Hepatocyte (in vitro differentiated cells): ENCODE results near the gene MORN5.

Experiments used
- CTCF ChIP-seq: fragments of 200-600 bp; sonication (generic); IDR thresholded peaks from 2 replicates; pipeline ENCODE4 v1.5.1; 2016; ENCODE audit warnings: antibody characterized with exemption, mild to moderate bottlenecking; ENCODE audit not compliant: poor library complexity
- EZH2 ChIP-seq: fragments of 200-600 bp; sonication (generic); IDR thresholded peaks from 2 replicates; pipeline ENCODE4 v1.6.1; 2016; ENCODE audit warnings: antibody characterized with exemption, mild to moderate bottlenecking, borderline replicate concordance

GRCh38 chr9:122121391-122121790 is 38.3 kb upstream of the MORN5 start:
- TF ChIP-seq CTCF (no peak), EZH2 (no peak)
